HUES48 (cell line): ENCODE data around the gene IQGAP2.

Source experiments
- H3K27ac ChIP-seq: one replicate; pipeline ENCODE4 v1.7.0; 2013; ENCODE audit warnings: low read depth, low read length, inconsistent platforms
- H3K27me3 ChIP-seq: 2 replicates; pipeline ENCODE4 v1.6.1; 2013; ENCODE audit warnings: mild to moderate bottlenecking, low read length; ENCODE audit not compliant: control insufficient read depth, insufficient read depth
- H3K36me3 ChIP-seq: 2 replicates; pipeline ENCODE4 v1.6.1; 2013; ENCODE audit warnings: low read length; ENCODE audit not compliant: control insufficient read depth, insufficient read depth
- H3K4me1 ChIP-seq: 2 replicates; pipeline ENCODE4 v1.6.1; 2013; ENCODE audit warnings: mild to moderate bottlenecking, low read length; ENCODE audit not compliant: control insufficient read depth, insufficient read depth
- H3K4me3 ChIP-seq: 2 replicates; pipeline ENCODE4 v1.5.1; 2013; ENCODE audit warnings: mild to moderate bottlenecking, low read depth, low read length
- H3K9ac ChIP-seq: 2 replicates; pipeline ENCODE4 v1.6.1; 2013; ENCODE audit warnings: mild to moderate bottlenecking, low read depth, low read length, moderate library complexity
- H3K9me3 ChIP-seq: 2 replicates; pipeline ENCODE4 v1.6.1; 2013; ENCODE audit warnings: low read length; ENCODE audit not compliant: control insufficient read depth, insufficient read depth

Gene IQGAP2

DNA sequence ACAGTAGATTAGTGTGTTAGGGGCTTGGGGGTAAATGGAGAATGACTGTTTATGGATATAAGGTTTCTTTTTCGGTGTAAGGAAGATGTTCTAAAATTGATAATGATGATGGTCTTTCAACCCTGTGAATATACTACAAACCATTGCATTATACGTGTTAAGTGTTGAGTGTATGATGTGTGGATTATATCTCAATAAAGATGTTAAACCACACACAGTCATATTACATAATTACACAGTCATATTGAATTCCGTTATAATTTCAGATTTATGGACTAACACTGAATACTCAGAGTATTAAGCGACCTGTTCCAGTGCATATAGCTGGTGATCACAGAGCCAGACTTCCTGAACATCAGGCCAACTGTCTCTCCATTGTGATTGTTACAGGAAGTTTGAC lies 152.0 kb downstream of the IQGAP2 start:
- Histone ChIP-seq H3K27me3 (no peaks in the 10 kb centered on the region), H3K36me3 (no peaks in the 10 kb centered on the region), H3K4me1 (no peaks in the 10 kb centered on the region), H3K9me3 (0 out of 2 replicates have a peak, but pooled peaks cover 2% of the 10 kb centered on the region), H3K4me3 (no peak overlapping the region), H3K27ac (no peak overlapping the region), H3K9ac (no peak overlapping the region)

GRCh38 chr5:76555717-76556116 lies 152.6 kb downstream of the IQGAP2 start:
- H3K9ac ChIP-seq = no peak overlapping the region
- no peak overlapping the region for H3K4me3 ChIP-seq
- H3K27me3 ChIP-seq = no peaks in the 10 kb centered on the region
- H3K27ac ChIP-seq = no peak overlapping the region
- no peaks in the 10 kb centered on the region for H3K4me1 ChIP-seq
- H3K36me3 ChIP-seq = no peaks in the 10 kb centered on the region
- 0 out of 2 replicates have a peak, but pooled peaks cover 2% of the 10 kb centered on the region for H3K9me3 ChIP-seq

DNA sequence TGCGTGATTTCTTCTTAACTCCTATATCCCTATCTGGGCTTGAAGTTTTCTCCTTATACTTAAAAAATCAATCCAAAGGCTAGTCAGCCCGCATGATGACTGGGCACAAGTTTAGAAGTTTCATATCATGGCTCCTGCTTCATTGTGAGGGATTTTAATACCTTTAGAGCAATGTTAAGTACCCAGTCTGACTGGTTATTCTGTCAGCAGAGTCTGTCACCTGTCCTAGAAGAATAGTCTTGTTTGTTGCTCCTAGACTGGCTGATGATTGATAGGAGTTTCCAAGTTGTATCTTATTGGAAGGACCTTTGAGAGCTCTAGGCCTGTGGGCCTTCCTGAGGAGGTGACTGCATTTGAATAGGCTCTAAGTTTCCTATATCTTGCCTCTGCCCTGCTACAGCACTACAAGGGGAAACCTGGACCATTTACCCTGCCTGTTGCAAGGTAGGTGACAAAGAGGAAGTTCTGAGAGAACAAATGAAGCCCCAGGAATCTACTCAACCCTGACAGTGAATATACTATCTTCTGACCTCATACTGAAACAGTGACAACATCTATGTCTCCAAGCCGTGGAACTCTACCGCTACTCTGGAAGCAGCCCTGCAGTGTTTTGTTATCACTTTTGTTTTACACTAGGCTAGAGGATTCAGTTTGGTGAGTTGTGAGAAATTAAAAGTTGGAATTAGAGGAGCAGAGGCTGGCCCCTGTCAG lies 153.6 kb downstream of the IQGAP2 start:
- Histone ChIP-seq H3K9ac (no peak overlapping the region), H3K4me3 (no peak overlapping the region), H3K27ac (no peak overlapping the region), H3K9me3 (0 out of 2 replicates have a peak, but pooled peaks cover 2% of the 10 kb centered on the region), H3K36me3 (no peaks in the 10 kb centered on the region), H3K27me3 (no peaks in the 10 kb centered on the region), H3K4me1 (no peaks in the 10 kb centered on the region)

DNA sequence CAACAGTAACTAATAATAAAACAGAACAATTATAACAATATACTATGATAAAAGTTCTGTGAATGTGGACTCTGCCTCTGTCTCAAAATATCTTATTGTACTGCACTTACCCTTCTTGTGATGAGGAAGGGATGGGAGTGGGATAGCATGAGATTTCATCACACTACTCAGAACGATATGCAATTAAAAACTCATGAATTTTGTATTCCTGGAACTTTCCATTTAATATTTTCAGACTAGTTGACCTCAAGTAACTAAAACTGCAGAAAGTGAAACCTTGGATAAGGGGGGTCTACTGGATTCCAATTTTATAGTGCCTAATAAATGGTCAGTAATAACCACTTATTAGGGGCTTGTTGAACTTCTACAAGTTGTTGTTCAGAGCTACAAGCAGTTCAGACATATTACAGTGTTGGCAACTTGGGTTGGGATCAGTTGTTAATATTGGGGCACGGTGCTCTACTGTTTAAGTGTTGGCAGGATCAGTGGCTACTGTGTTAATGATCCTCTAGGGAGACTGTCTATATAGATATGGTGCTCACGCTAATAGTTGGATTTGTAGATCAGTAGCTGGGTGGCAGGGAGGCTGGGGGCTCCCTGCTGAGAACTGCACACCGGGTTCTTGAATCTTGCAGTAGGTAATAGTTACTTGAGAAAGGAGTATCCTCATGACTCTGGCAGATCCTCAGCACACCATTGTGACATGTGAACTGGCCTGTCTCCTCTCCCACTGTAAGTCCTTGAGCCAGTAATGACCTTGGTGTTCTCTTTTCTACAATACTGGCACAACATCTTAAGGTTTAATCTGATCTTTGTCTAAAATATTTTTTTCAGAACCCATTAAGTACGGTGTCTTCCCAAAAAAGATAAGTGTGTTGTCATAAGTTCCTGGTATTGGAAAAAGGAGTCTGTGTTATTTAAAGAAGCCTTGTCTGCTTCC lies 158.1 kb downstream of the IQGAP2 start:
- H3K9me3 ChIP-seq = no peaks in the 10 kb centered on the region
- H3K27me3 ChIP-seq = no peaks in the 10 kb centered on the region
- no peak overlapping the region for H3K9ac ChIP-seq
- H3K4me3 ChIP-seq = no peak overlapping the region
- no peaks in the 10 kb centered on the region for H3K36me3 ChIP-seq
- no peak overlapping the region for H3K27ac ChIP-seq
- H3K4me1 ChIP-seq = no peaks in the 10 kb centered on the region

DNA sequence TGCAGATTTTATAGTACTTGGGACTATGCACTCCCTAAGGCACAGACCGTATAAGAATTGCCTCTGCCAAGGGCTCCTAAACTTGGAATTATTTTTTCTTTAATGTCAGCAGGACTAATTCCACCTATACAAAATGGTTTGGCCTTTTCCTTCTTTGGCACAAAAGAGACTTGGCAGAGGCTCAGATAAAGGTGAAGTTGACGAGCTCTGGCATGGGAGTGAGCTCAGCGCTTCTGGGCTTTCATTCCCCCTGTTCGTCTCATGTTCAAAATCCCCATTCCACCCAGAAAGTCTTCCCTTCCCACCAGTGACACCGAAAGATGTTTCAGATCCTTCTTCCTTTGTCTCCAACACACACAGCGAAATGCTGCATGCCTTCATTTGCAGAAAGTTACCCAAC lies 158.9 kb downstream of the IQGAP2 start:
- Histone ChIP-seq H3K4me1 (no peaks in the 10 kb centered on the region), H3K27me3 (no peaks in the 10 kb centered on the region), H3K27ac (no peak overlapping the region), H3K9me3 (no peaks in the 10 kb centered on the region), H3K4me3 (no peak overlapping the region), H3K9ac (no peak overlapping the region), H3K36me3 (no peaks in the 10 kb centered on the region)

GRCh38 chr5:76565009-76565408 lies 161.9 kb downstream of the IQGAP2 start:
- no peak overlapping the region for H3K4me3 ChIP-seq
- H3K9me3 ChIP-seq = no peaks in the 10 kb centered on the region
- no peak overlapping the region for H3K27ac ChIP-seq
- no peak overlapping the region for H3K9ac ChIP-seq
- H3K27me3 ChIP-seq = no peaks in the 10 kb centered on the region
- H3K4me1 ChIP-seq = no peaks in the 10 kb centered on the region
- H3K36me3 ChIP-seq = no peaks in the 10 kb centered on the region

- Histone ChIP-seq H3K9me3 (no peaks in the 10 kb centered on the region), H3K4me1 (no peaks in the 10 kb centered on the region), H3K9ac (no peak overlapping the region), H3K4me3 (no peak overlapping the region), H3K27me3 (no peaks in the 10 kb centered on the region), H3K36me3 (no peaks in the 10 kb centered on the region), H3K27ac (no peak overlapping the region)
Measured at GRCh38 chr5:76570153-76570552, 167.1 kb downstream of the IQGAP2 start.

DNA sequence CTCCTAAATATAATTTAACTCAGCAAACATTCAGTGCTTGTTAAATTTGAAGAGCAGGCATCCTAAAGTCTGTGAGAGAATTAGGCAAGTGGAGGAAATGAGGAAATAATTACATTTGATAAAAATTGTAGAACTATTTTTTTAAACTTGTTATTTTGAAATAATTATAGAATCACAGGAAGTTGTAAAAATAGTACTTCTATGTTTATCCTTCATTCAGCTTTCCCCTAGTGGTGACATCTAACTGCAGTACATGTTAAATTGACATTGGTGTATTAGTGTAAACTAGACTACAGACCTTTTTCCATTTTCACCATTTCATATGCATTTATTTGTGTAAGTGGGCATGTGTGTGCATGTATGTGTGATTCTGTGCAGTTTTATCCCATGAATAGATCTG lies 168.5 kb downstream of the IQGAP2 start:
- H3K36me3 ChIP-seq = no peaks in the 10 kb centered on the region
- H3K4me3 ChIP-seq = no peak overlapping the region
- no peaks in the 10 kb centered on the region for H3K4me1 ChIP-seq
- H3K9ac ChIP-seq = no peak overlapping the region
- no peak overlapping the region for H3K27ac ChIP-seq
- no peaks in the 10 kb centered on the region for H3K27me3 ChIP-seq
- no peaks in the 10 kb centered on the region for H3K9me3 ChIP-seq

DNA sequence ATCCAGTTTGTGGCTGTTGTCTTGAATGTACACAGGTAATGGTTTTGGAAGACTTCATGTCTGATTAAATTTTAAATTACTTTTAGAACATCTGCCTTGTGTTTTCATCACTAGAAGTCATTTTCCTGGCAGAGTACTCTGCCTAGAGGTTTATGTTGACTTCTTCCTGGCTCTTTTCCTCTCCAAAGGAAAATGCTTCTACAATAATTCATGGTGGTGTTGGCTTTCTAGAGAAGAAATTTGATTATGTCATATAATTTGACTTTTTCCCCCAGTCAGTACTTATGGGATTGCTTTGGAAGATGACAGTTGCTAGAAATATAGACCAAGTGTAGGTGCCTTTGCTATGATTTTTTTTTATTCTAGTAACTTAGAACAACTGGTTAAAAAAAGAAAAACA lies 173.4 kb downstream of the IQGAP2 start:
- no peaks in the 10 kb centered on the region for H3K36me3 ChIP-seq
- H3K27me3 ChIP-seq = no peaks in the 10 kb centered on the region
- no peak overlapping the region for H3K4me3 ChIP-seq
- no peak overlapping the region for H3K27ac ChIP-seq
- no peaks in the 10 kb centered on the region for H3K9me3 ChIP-seq
- H3K9ac ChIP-seq = no peak overlapping the region
- H3K4me1 ChIP-seq = peaks cover 4% of the 10 kb centered on the region; the same call in 1 of the 2 replicates

- Histone ChIP-seq H3K4me3 (no peak overlapping the region), H3K36me3 (no peaks in the 10 kb centered on the region), H3K4me1 (peaks cover 5% of the 10 kb centered on the region; the same call in 1 of the 2 replicates), H3K27ac (no peak overlapping the region), H3K9me3 (no peaks in the 10 kb centered on the region), H3K27me3 (no peaks in the 10 kb centered on the region), H3K9ac (no peak overlapping the region)
Measured at GRCh38 chr5:76576996-76577395, 173.9 kb downstream of the IQGAP2 start.
